HG03521 (cell line): ENCODE data around the gene KRT84.
"Not testable (repeated sequence)": the region's sequence is repeated elsewhere in the genome, so short reads cannot be mapped to it uniquely, and the experiment has no call there.

Experiments
- ATAC-seq: cut with Tn5 transposase; IDR thresholded peaks from one replicate; pipeline ENCODE4 v1.9.1; 2021; ENCODE audit warnings: mild to moderate bottlenecking, moderate library complexity; ENCODE audit not compliant: unreplicated experiment

KRT84 gene

GRCh38 chr12:52413202-52413601 is 27.8 kb upstream of the KRT84 start:
- no peak for ATAC-seq

DNA sequence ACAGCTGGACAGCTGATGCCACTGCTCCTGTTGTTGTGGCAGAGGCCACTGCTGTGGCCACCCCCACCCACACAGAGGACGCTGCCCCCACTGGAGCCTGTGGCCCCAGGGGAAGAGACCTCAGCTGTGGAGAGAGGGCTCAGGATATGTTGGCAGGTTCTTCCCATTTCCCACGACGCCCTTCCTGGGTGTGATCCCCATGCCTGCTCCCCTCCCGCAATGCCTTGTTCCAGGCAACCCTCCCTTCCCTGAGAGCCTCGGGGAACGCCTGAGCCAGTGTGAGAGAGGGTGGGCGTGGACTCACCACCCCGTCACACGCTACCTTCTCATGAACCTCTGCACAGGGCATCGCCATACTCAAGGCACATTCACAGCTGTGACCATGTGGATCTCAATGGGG is 26.4 kb upstream of the KRT84 start:
- no peak for ATAC-seq

- ATAC-seq: not testable (repeated sequence)
These were observed 25.3 kb upstream of the KRT84 start for GRCh38 chr12:52410589-52411248.

- ATAC-seq: no peak
These were observed 22.5 kb upstream of the KRT84 start for GRCh38 chr12:52407918-52408317.

DNA sequence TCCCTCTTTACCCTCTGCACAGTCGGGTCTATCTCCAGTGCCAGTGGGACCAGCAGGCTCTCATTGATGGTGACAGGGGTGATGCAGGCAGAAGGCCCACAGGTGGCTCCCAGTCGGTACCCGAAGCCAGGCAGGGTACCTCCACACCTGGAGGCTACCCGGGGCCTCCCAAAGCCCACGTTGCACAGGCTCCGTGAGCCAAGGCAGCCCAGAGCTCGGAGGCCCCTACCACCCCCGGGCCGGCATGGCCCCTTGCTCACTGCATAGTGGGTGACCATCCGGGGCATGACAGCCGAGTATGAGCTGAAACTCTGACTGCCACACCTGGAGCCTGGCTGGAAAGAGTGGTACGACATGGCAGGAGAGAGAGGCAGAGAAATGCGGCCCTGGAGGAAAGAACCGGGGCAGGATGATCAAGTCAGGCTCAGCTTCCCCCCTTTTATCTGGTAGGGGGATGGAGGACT is 20.5 kb upstream of the KRT84 start, which contains the start of gene KRT82:
TSS of gene KRT82 (minus strand) at position 414 of the 464 bp plus-strand sequence. CDS start at position 356, 58 bp downstream.
- ATAC-seq: no peak

GRCh38 chr12:52404951-52405350 is 19.5 kb upstream of the KRT84 start:
- ATAC-seq: no peak

- ATAC-seq: no peak
These were observed 18.1 kb upstream of the KRT84 start for GRCh38 chr12:52403561-52403960.

DNA sequence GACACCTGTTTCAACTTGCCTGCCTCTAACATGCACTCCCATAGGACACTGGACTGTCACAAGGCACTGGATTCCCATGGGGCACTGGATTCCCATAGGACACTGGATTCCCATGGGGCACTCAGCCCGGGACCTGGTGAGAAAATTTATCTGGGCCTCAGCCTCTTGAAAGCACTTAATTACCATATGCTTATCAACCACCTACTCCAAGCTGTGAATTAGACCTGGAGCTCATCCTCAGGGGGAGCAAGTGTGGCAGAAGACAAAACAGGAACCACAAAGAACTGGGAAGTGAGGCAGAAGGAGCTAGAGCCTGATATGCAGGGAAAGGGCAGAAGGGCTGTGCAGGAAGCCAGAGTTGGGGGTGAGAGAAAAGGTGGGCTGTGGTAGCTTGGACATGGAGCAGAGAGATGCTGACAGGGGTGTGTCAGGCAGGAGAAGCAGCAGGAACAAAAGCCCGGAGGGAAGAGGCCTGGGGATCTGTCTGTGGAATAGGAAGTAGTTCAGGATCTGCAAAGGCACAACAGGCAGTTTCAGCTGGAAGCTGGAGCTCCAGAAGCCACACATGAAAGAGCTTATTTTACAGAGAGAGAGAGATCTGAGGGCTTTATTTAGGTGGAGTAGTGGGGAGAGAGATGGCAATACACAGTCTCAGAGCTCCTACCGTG is 17.6 kb upstream of the KRT84 start:
- no peak for ATAC-seq

DNA sequence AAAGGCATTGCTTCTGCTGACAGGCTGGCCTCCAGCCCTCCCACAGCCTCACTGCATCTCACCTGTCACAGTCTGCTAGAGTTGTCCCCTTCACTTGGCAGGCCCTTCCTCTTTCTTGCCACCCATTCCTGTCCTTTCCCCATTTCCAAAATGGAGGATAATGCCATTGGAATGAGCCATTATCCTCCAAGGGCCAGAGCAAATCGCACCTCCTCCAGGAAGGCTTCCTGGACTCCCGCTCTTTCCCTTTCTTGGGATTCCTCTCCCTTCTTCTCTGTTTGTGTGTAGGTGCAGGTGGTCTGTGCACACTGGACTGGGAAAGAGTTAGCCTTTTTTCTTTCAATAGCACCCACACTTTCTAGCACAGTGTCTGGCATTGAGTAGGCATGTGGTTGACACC is 16.9 kb upstream of the KRT84 start:
- no peak for ATAC-seq

DNA sequence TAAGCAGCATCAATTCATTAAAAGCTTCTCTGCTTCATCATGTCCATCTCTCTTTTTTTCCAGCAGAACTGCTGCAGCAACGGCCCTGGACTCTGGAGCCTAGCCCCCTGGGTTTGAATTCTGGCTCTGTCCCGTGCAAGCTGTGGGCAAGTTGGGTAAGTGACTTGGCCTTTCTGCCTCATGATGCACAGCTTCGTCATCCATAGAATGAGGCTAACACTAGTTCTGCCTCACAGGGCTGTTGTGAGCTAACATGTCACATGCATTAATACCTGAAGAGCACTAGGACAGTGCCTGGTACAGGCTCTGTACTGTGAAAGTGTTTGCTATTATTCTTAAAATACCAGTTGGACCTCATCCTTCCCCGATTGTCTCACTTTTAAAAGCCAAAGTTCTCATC is 16.5 kb upstream of the KRT84 start:
- ATAC-seq: no peak

GRCh38 chr12:52401526-52401925 is 16.1 kb upstream of the KRT84 start:
- ATAC-seq: no peak

GRCh38 chr12:52400906-52401305 is 15.5 kb upstream of the KRT84 start:
- ATAC-seq: no peak

GRCh38 chr12:52399756-52400155 is 14.3 kb upstream of the KRT84 start:
- ATAC-seq: no peak

- ATAC-seq: no peak
These were observed 12.7 kb upstream of the KRT84 start for GRCh38 chr12:52398176-52398575.

- ATAC-seq: no peak
These were observed 11.2 kb upstream of the KRT84 start for GRCh38 chr12:52396656-52397055.

GRCh38 chr12:52395761-52396434 is 10.4 kb upstream of the KRT84 start:
- no peak for ATAC-seq

DNA sequence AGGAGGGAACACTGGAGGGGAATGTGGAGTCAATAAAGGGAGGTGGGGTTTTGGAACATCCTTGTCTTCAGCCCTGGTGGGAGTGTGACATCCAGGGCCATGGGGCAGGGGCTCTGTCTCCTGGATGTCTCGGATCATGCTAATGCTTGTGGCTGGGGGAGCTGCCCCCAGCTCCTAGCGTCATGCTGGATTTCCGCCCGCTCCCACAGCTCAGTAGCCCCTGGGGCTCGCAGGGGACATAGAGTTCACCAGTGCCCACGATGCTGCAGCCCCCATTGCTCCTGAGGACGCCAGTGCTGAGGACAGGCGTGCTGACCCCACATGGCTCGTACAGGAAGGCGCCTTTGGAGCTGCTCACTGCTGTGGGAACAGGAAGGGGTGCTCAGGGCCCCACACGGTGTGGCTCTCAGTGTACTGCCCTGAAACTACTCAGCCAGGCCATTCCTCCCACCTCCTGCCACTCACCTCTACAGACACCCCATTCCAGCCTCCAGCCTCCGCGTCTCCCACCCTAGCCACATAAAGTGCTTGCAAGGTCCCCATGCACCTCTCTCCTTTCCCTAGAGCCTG is 9.5 kb upstream of the KRT84 start:
- no peak for ATAC-seq

- no peak for ATAC-seq
These were observed 7.1 kb upstream of the KRT84 start for GRCh38 chr12:52392465-52393007.

GRCh38 chr12:52391618-52392002 is 6.2 kb upstream of the KRT84 start:
- ATAC-seq: no peak

- no peak for ATAC-seq
These were observed 5.5 kb upstream of the KRT84 start for GRCh38 chr12:52390739-52391617.
